GM10248 (cell line): ENCODE measurements around the gene OLFM1.
A peak's percentile ranks its signal among the peaks of the same experiment; 100 is the strongest.

Source experiments
- CTCF ChIA-PET: fragments of 300-600 bp; sonication (Branson Sonifier 250); formaldehyde crosslinking; extraction: SDS; loops from one replicate; lab custom pipeline; 2021; ENCODE audit warnings: antibody characterized with exemption; lab: Yijun Ruan, JAX
- POLR2A ChIA-PET: fragments of 350-650 bp; sonication (Branson Sonifier 250); formaldehyde crosslinking; extraction: SDS; loops from one replicate; lab custom pipeline; 2020; ENCODE audit warnings: antibody characterized with exemption; lab: Yijun Ruan, JAX
- DNase-seq: peaks from one replicate; pipeline ENCODE4 v3.0.0; 2012; ENCODE audit errors: extremely low spot score
- CTCF ChIP-seq: IDR thresholded peaks from 2 replicates; pipeline ENCODE4 v1.5.1; 2012; ENCODE audit warnings: mild to moderate bottlenecking, low read depth; ENCODE audit errors: extremely low read depth, missing control alignments, control extremely low read depth

OLFM1 gene

GRCh38 chr9:135087489-135087792 is at the start of gene OLFM1:
TSS of gene OLFM1 (plus strand) at chr9:135087668. CDS start at chr9:135087990, 322 bp downstream.
- CTCF ChIA-PET = interaction anchor here (1.1 to 3.7 kb wide), 2 partner anchors 255 to 325 kb away, joined by 3 to 14 read pairs; no protein-coding TSS in a partner anchor

GRCh38 chr9:135038331-135038730 is 49.1 kb upstream of the OLFM1 start:
- POLR2A ChIA-PET = no interaction called here
- CTCF ChIA-PET = no interaction called here
- no peak for TF ChIP-seq CTCF
- no peak for DNase-seq

More at GRCh38 chr9:135087489-135087792, at the start of gene OLFM1:
- TF ChIP-seq CTCF = no peak
- POLR2A ChIA-PET = no interaction called here
- DNase-seq = peak; percentile 55

- ChIA-PET POLR2A (no interaction called here), CTCF (no interaction called here)
- TF ChIP-seq CTCF = no peak
- no peak for DNase-seq
Observed at GRCh38 chr9:135038826-135039225, 48.6 kb upstream of the OLFM1 start.

- DNase-seq = no peak
- no peak for TF ChIP-seq CTCF
- ChIA-PET POLR2A (no interaction called here), CTCF (no interaction called here)
Observed at GRCh38 chr9:135039266-135039870, 48.1 kb upstream of the OLFM1 start.

GRCh38 chr9:135039916-135040645 is 47.4 kb upstream of the OLFM1 start:
- no peak for DNase-seq
- no peak for TF ChIP-seq CTCF
- ChIA-PET POLR2A (no interaction called here), CTCF (no interaction called here)

- TF ChIP-seq CTCF = no peak
- no peak for DNase-seq
- CTCF ChIA-PET = no interaction called here
- POLR2A ChIA-PET = no interaction called here
Observed at GRCh38 chr9:135040892-135041291, 46.6 kb upstream of the OLFM1 start.
